ENCODE measurements around the gene HMGB4. TPM values are rescaled to one million over a fixed set of nuclear protein-coding genes. Genes with fewer than 3 reads are reported as not detected.

Gene HMGB4
- total RNA-seq, 1 experiment from 2014 or later = not detected

- Mint-ChIP-seq H3K27ac (ENCODE audit: unreplicated experiment) (no peak overlapping the region), H3K27me3 (ENCODE audit: unreplicated experiment) (no peaks in the 10 kb centered on the region), H3K4me3 (ENCODE audit: low read depth, unreplicated experiment) (no peak overlapping the region), H3K4me1 (ENCODE audit: low read depth, unreplicated experiment) (no peaks in the 10 kb centered on the region), H3K9me3 (ENCODE audit: low read depth, unreplicated experiment) (peaks cover 6% of the 10 kb centered on the region), H3K36me3 (ENCODE audit: insufficient read depth, unreplicated experiment) (no peaks in the 10 kb centered on the region)
- intact Hi-C loops (cut with micrococcal nuclease; ENCODE audit: unreplicated experiment) = no loop called here
- DNase-seq = no peak
- TF ChIP-seq CTCF (IDR thresholded peaks at IDR 0.05; ENCODE audit: unreplicated experiment) = no peak
- CTCF ChIA-PET = no interaction called here
- BruUV-seq (replicated peaks) = no TSS peak
These were observed 8.4 kb downstream of the HMGB4 start for GRCh38 chr1:33872275-33872674.

- intact Hi-C loops (cut with micrococcal nuclease; ENCODE audit: unreplicated experiment) = no loop called here
- CTCF ChIA-PET = no interaction called here
- DNase-seq = no peak
- Mint-ChIP-seq H3K36me3 (ENCODE audit: insufficient read depth, unreplicated experiment) (no peaks in the 10 kb centered on the region), H3K9me3 (ENCODE audit: low read depth, unreplicated experiment) (peaks cover 6% of the 10 kb centered on the region), H3K27me3 (ENCODE audit: unreplicated experiment) (no peaks in the 10 kb centered on the region), H3K4me3 (ENCODE audit: low read depth, unreplicated experiment) (no peak overlapping the region), H3K4me1 (ENCODE audit: low read depth, unreplicated experiment) (no peaks in the 10 kb centered on the region), H3K27ac (ENCODE audit: unreplicated experiment) (no peak overlapping the region)
- TF ChIP-seq CTCF (IDR thresholded peaks at IDR 0.05; ENCODE audit: unreplicated experiment) = no peak
- no TSS peak for BruUV-seq (replicated peaks)
These were observed 8.8 kb downstream of the HMGB4 start for GRCh38 chr1:33872683-33873082.

- Mint-ChIP-seq H3K9me3 (ENCODE audit: low read depth, unreplicated experiment) (peaks cover 10% of the 10 kb centered on the region), H3K27ac (ENCODE audit: unreplicated experiment) (no peak overlapping the region), H3K27me3 (ENCODE audit: unreplicated experiment) (no peaks in the 10 kb centered on the region), H3K4me1 (ENCODE audit: low read depth, unreplicated experiment) (no peaks in the 10 kb centered on the region), H3K4me3 (ENCODE audit: low read depth, unreplicated experiment) (no peak overlapping the region), H3K36me3 (ENCODE audit: insufficient read depth, unreplicated experiment) (no peaks in the 10 kb centered on the region)
- intact Hi-C loops (cut with micrococcal nuclease; ENCODE audit: unreplicated experiment) = no loop called here
- no peak for TF ChIP-seq CTCF (IDR thresholded peaks at IDR 0.05; ENCODE audit: unreplicated experiment)
- CTCF ChIA-PET = no interaction called here
- DNase-seq = no peak
- no TSS peak for BruUV-seq (replicated peaks)
These were observed 10.8 kb downstream of the HMGB4 start for GRCh38 chr1:33874636-33875035.

GRCh38 chr1:33875862-33876261 lies 12.0 kb downstream of the HMGB4 start:
- no peak for DNase-seq
- Mint-ChIP-seq H3K36me3 (ENCODE audit: insufficient read depth, unreplicated experiment) (no peaks in the 10 kb centered on the region), H3K4me1 (ENCODE audit: low read depth, unreplicated experiment) (no peaks in the 10 kb centered on the region), H3K27ac (ENCODE audit: unreplicated experiment) (no peak overlapping the region), H3K9me3 (ENCODE audit: low read depth, unreplicated experiment) (peaks cover 10% of the 10 kb centered on the region), H3K27me3 (ENCODE audit: unreplicated experiment) (no peaks in the 10 kb centered on the region), H3K4me3 (ENCODE audit: low read depth, unreplicated experiment) (no peak overlapping the region)
- CTCF ChIA-PET = no interaction called here
- no peak for TF ChIP-seq CTCF (IDR thresholded peaks at IDR 0.05; ENCODE audit: unreplicated experiment)
- intact Hi-C loops (cut with micrococcal nuclease; ENCODE audit: unreplicated experiment) = no loop called here
- no TSS peak for BruUV-seq (replicated peaks)
